ENCODE results near the gene ERGIC1. TPM values are rescaled to one million over a fixed set of nuclear protein-coding genes. Genes with fewer than 3 reads are reported as not detected.

The ERGIC1 gene
- total and polyA plus RNA-seq, 2 of the 8 experiments (the other 6 are each of a cell fraction or from before 2014, with no cell fraction given) = 95.3 to 106 TPM

- no peak overlapping the region for H2BK12ac ChIP-seq (ENCODE audit: low read depth, low read length)
- no peak overlapping the region for H3K23ac ChIP-seq (ENCODE audit: insufficient read length)
- 89% methylated on average over 9 of the region's 9 CpGs; no CpG with 5 or more reads in 1 of the 2 experiments for WGBS, 2 experiments (ENCODE audit: extremely low coverage in 1 of 2, insufficient coverage in 1 of 2, insufficient read length in 1 of 2, insufficient replicate concordance in 2 of 2, low coverage in 1 of 2, low lambda C conversion rate in 2 of 2, missing lambda C conversion rate in 1 of 2)
- H4K20me1 ChIP-seq (replicated peaks in 1 of 2; ENCODE audit: control insufficient read depth in 1 of 2, insufficient read depth in 2 of 2, low read length in 2 of 2) = peaks cover 8 to 31% of the 10 kb centered on the region in 2 experiments
- no peak overlapping the region for H2BK15ac ChIP-seq (ENCODE audit: low read length)
- H2AK5ac ChIP-seq (ENCODE audit: low read depth, low read length) = no peak overlapping the region
- H2BK20ac ChIP-seq (ENCODE audit: low read length) = no peak overlapping the region
- no peaks in the 10 kb centered on the region; a peak in 1 of 4 replicates for H3K9me3 ChIP-seq (ENCODE audit: insufficient read depth in 2 of 2, low read depth in 1 of 2, low read length in 1 of 2)
- no peak overlapping the region for H4K91ac ChIP-seq (replicated peaks; ENCODE audit: insufficient read length, low read length)
- FAIRE-seq (no peak), DNase-seq (ENCODE audit: low read depth in 1 of 2, low spot score in 2 of 2) (no peak)
- peaks cover 11% of the 10 kb centered on the region for H3K79me1 ChIP-seq (ENCODE audit: low read depth, low read length)
- no peak overlapping the region for H3K4me2 ChIP-seq (ENCODE audit: insufficient read depth in 1 of 2, low read depth in 2 of 2, low read length in 2 of 2)
- ChIA-PET POLR2A (ENCODE audit: partially characterized antibody) (no interaction called here), CTCF (ENCODE audit: partially characterized antibody) (no interaction called here)
- no peaks in the 10 kb centered on the region; a peak in 2 of 8 replicates for H3K36me3 ChIP-seq (ENCODE audit: control insufficient read depth in 2 of 4, insufficient read depth in 4 of 4, low read length in 3 of 4)
- peaks cover 0 to 46% of the 10 kb centered on the region in 2 experiments; a peak in 3 of 4 replicates for H3K79me2 ChIP-seq (ENCODE audit: control insufficient read depth in 1 of 2, insufficient read depth in 2 of 2, low read length in 2 of 2)
- H3K9ac ChIP-seq (replicated peaks in 1 of 4; ENCODE audit: extremely low read depth in 1 of 4, low read depth in 3 of 4, low read length in 3 of 4) = no peak overlapping the region
- peaks cover 0 to under 1% (median 0%) of the 10 kb centered on the region in 4 experiments; a peak in 2 of 7 replicates for H3K4me1 ChIP-seq (replicated peaks in 1 of 4; ENCODE audit: control insufficient read depth in 3 of 4, insufficient read depth in 4 of 4, low read length in 3 of 4)
- H3K18ac ChIP-seq (ENCODE audit: extremely low read depth, low read length) = no peak overlapping the region
- H4K5ac ChIP-seq (ENCODE audit: insufficient read length, low read depth, low read length) = no peak overlapping the region
- H2BK120ac ChIP-seq (replicated peaks; ENCODE audit: low read depth, low read length) = no peak overlapping the region
- no peak overlapping the region for H3K4me3 ChIP-seq (ENCODE audit: extremely low read depth in 1 of 4, insufficient read depth in 2 of 4, low read depth in 3 of 4, low read length in 4 of 4)
- no peak overlapping the region for H4K8ac ChIP-seq (ENCODE audit: extremely low read depth, insufficient read depth, low read length)
- no peaks in the 10 kb centered on the region for H3K23me2 ChIP-seq (ENCODE audit: low read depth, low read length)
- no peak overlapping the region for H3K27ac ChIP-seq (ENCODE audit: low read depth, low read length)
- H2BK5ac ChIP-seq (ENCODE audit: low read depth, low read length) = no peak overlapping the region
- H3K14ac ChIP-seq (ENCODE audit: insufficient read length) = no peak overlapping the region
- H3K56ac ChIP-seq (replicated peaks; ENCODE audit: insufficient read length, low read depth, low read length) = no peak overlapping the region
- H3K4ac ChIP-seq (replicated peaks; ENCODE audit: insufficient read length, low read depth, low read length) = no peak overlapping the region
- no peak overlapping the region for H2AFZ ChIP-seq (ENCODE audit: low read length)
- no peaks in the 10 kb centered on the region for H3K27me3 ChIP-seq (replicated peaks in 1 of 4; ENCODE audit: control insufficient read depth in 3 of 4, extremely low read depth in 1 of 4, insufficient read depth in 3 of 4, low read length in 3 of 4)
- TF ChIP-seq MAFK (IDR thresholded peaks at IDR 0.05; ENCODE audit: low read depth, low read length) (no peak), CHD2 (IDR thresholded peaks at IDR 0.05; ENCODE audit: low read length) (no peak), SRF (IDR thresholded peaks at IDR 0.05; ENCODE audit: low read depth, low read length) (no peak), TAF1 (IDR thresholded peaks at IDR 0.05; ENCODE audit: low read depth, low read length) (no peak), CREB1 (IDR thresholded peaks at IDR 0.05) (no peak), MAX (IDR thresholded peaks at IDR 0.05) (no peak), SIRT6 (IDR thresholded peaks at IDR 0.05; ENCODE audit: low read length) (no peak), SP2 (IDR thresholded peaks at IDR 0.05; ENCODE audit: low read length) (no peak), ZNF274 (IDR thresholded peaks at IDR 0.05; ENCODE audit: borderline replicate concordance, extremely low read depth, low read length) (no peak), KDM5A (IDR thresholded peaks at IDR 0.05; ENCODE audit: low read length) (no peak), ATF2 (IDR thresholded peaks at IDR 0.05; ENCODE audit: low read length) (no peak), POU5F1 (IDR thresholded peaks at IDR 0.05; ENCODE audit: low read depth, low read length) (no peak), EGR1 (IDR thresholded peaks at IDR 0.05; ENCODE audit: borderline replicate concordance, low read depth, low read length) (no peak), EP300 (IDR thresholded peaks at IDR 0.05; ENCODE audit: borderline replicate concordance in 1 of 2, low read depth in 2 of 2, low read length in 2 of 2) (no peak)
Measured at GRCh38 chr5:172878585-172878932, 44.5 kb downstream of the ERGIC1 start.
